H9 (cell line): ENCODE data around the gene FADS1. TPM values are rescaled to one million over a fixed set of nuclear protein-coding genes. Genes with fewer than 3 reads are reported as not detected.

ENCODE experiments used
- DNase-seq: peaks from one replicate; pipeline ENCODE4 v3.0.0-alpha.2; 2017
- H2AFZ ChIP-seq: one replicate; pipeline ENCODE4 v1.6.1; 2013; ENCODE audit warnings: mild to moderate bottlenecking, low read length, control low read depth, moderate library complexity
- H2AK5ac ChIP-seq: 2 replicates; pipeline ENCODE4 v1.6.1; 2013; ENCODE audit warnings: low read length, control low read depth, mixed read lengths; ENCODE audit not compliant: insufficient read length
- H2BK120ac ChIP-seq: one replicate; pipeline ENCODE4 v1.6.1; 2013; ENCODE audit warnings: low read depth, mild to moderate bottlenecking, low read length, control low read depth, inconsistent platforms; ENCODE audit not compliant: poor library complexity, severe bottlenecking
- H2BK12ac ChIP-seq: 2 replicates; pipeline ENCODE4 v1.6.1; 2013; ENCODE audit warnings: low read length, control low read depth, mixed read lengths, low read depth; ENCODE audit not compliant: insufficient read length
- H2BK15ac ChIP-seq: 2 replicates; pipeline ENCODE4 v1.6.1; 2013; ENCODE audit warnings: low read depth, low read length, control low read depth
- H2BK20ac ChIP-seq: one replicate; pipeline ENCODE4 v1.6.1; 2013; ENCODE audit warnings: low read depth, mild to moderate bottlenecking, low read length, control low read depth, inconsistent platforms; ENCODE audit not compliant: poor library complexity, severe bottlenecking
- H2BK5ac ChIP-seq: 2 replicates; pipeline ENCODE4 v1.6.1; 2013; ENCODE audit warnings: low read length, control low read depth, mixed read lengths; ENCODE audit not compliant: insufficient read length
- H3K14ac ChIP-seq: 2 replicates; pipeline ENCODE4 v1.6.1; 2013; ENCODE audit warnings: low read length, control low read depth; ENCODE audit not compliant: insufficient read depth
- H3K18ac ChIP-seq: 2 replicates; pipeline ENCODE4 v1.6.1; 2013; ENCODE audit warnings: low read depth, mild to moderate bottlenecking, mixed read lengths, low read length, control low read depth; ENCODE audit not compliant: insufficient read length
- H3K23ac ChIP-seq: 2 replicates; pipeline ENCODE4 v1.6.1; 2013; ENCODE audit warnings: low read length, control low read depth, mixed read lengths, low read depth; ENCODE audit not compliant: insufficient read length
- H3K23me2 ChIP-seq: 2 replicates; pipeline ENCODE4 v1.6.1; 2013; ENCODE audit warnings: low read depth, mild to moderate bottlenecking, mixed read lengths, low read length, control low read depth; ENCODE audit not compliant: insufficient read length, poor library complexity, severe bottlenecking
- H3K27ac ChIP-seq: 2 replicates; pipeline ENCODE4 v1.5.1; 2013; ENCODE audit warnings: low read length, control low read depth, mixed read lengths, low read depth; ENCODE audit not compliant: insufficient read length
- H3K27me3 ChIP-seq: 2 replicates; pipeline ENCODE4 v1.6.1; 2013; ENCODE audit warnings: low read length, control low read depth, inconsistent platforms; ENCODE audit not compliant: insufficient read depth
- H3K4ac ChIP-seq: 2 replicates; pipeline ENCODE4 v1.6.1; 2013; ENCODE audit warnings: low read depth, mild to moderate bottlenecking, control low read depth, inconsistent platforms, low read length, moderate library complexity
- H3K4me1 ChIP-seq: 2 replicates; pipeline ENCODE4 v1.6.1; 2013; ENCODE audit warnings: low read length, control low read depth, inconsistent platforms; ENCODE audit not compliant: insufficient read depth
- H3K4me2 ChIP-seq: 2 replicates; pipeline ENCODE4 v1.6.1; 2013; ENCODE audit warnings: low read length, control low read depth, mixed read lengths; ENCODE audit not compliant: insufficient read length, insufficient read depth
- H3K56ac ChIP-seq: 2 replicates; pipeline ENCODE4 v1.6.1; 2013; ENCODE audit warnings: low read depth, mild to moderate bottlenecking, mixed read lengths, low read length, control low read depth; ENCODE audit not compliant: insufficient read length
- H3K79me1 ChIP-seq: 2 replicates; pipeline ENCODE4 v1.6.1; 2013; ENCODE audit warnings: low read depth, mild to moderate bottlenecking, moderate library complexity, low read length, control low read depth, inconsistent platforms; ENCODE audit not compliant: insufficient read depth, poor library complexity, severe bottlenecking
- H3K79me2 ChIP-seq: 2 replicates; pipeline ENCODE4 v1.6.1; 2013; ENCODE audit warnings: low read length, control low read depth, inconsistent platforms; ENCODE audit not compliant: insufficient read depth
- H3K9ac ChIP-seq: 2 replicates; pipeline ENCODE4 v1.6.1; 2013; ENCODE audit warnings: low read length, control low read depth, mixed read lengths; ENCODE audit not compliant: insufficient read length; ENCODE audit errors: extremely low read depth
- H3K9me3 ChIP-seq: one replicate; pipeline ENCODE4 v1.6.1; 2013; ENCODE audit warnings: low read depth, low read length, inconsistent platforms; ENCODE audit not compliant: control insufficient read depth
- H3T11ph ChIP-seq: one replicate; pipeline ENCODE4 v1.6.1; 2013; ENCODE audit warnings: mild to moderate bottlenecking, low read length, control low read depth, inconsistent platforms
- H4K20me1 ChIP-seq: one replicate; pipeline ENCODE4 v1.6.1; 2013; ENCODE audit not compliant: control insufficient read depth, insufficient read length, insufficient read depth
- H4K5ac ChIP-seq: 2 replicates; pipeline ENCODE4 v1.6.1; 2013; ENCODE audit warnings: low read depth, mild to moderate bottlenecking, mixed read lengths, low read length, control low read depth; ENCODE audit not compliant: insufficient read length
- H4K8ac ChIP-seq: replicated peaks from 2 replicates; pipeline ENCODE4 v1.6.1; 2013; ENCODE audit warnings: low read length, control low read depth, mixed read lengths, low read depth; ENCODE audit not compliant: insufficient read length
- H4K91ac ChIP-seq: 2 replicates; pipeline ENCODE4 v1.6.1; 2013; ENCODE audit warnings: low read depth, mild to moderate bottlenecking, moderate library complexity, mixed read lengths, low read length, control low read depth; ENCODE audit not compliant: insufficient read length
- H3K27ac Mint-ChIP-seq, 3 experiments: 2 replicates in 2 of 3; 3 replicates in 1 of 3; pipeline ENCODE4 v1.8.0; 2020 to 2021; ENCODE audit warnings: mixed read lengths in 3 of 3, mild to moderate bottlenecking in 1 of 3, moderate library complexity in 1 of 3
- H3K27me3 Mint-ChIP-seq: 2 replicates; pipeline ENCODE4 v1.8.0; 2021; ENCODE audit warnings: low read depth, mild to moderate bottlenecking, moderate library complexity, mixed read lengths
- H3K36me3 Mint-ChIP-seq, 3 experiments: 2 replicates in 2 of 3; 3 replicates in 1 of 3; pipeline ENCODE4 v1.8.0; 2020 to 2021; ENCODE audit warnings: low read depth in 3 of 3, mixed read lengths in 3 of 3; ENCODE audit not compliant: insufficient read depth in 1 of 3
- H3K4me1 Mint-ChIP-seq, 2 experiments: 2 replicates each; pipeline ENCODE4 v1.8.0; 2020; ENCODE audit warnings: mixed read lengths in 2 of 2
- H3K4me3 Mint-ChIP-seq, 2 experiments: 2 replicates in 1 of 2; 3 replicates in 1 of 2; pipeline ENCODE4 v1.8.0; 2020 to 2021; ENCODE audit warnings: mild to moderate bottlenecking in 2 of 2, mixed read lengths in 2 of 2, moderate library complexity in 1 of 2
- H3K9me3 Mint-ChIP-seq, 2 experiments: 2 replicates in 1 of 2; 3 replicates in 1 of 2; pipeline ENCODE4 v1.8.0; 2020; ENCODE audit warnings: mild to moderate bottlenecking in 2 of 2, mixed read lengths in 2 of 2, moderate library complexity in 1 of 2
- CTCF ChIP-seq: fragments of 200-600 bp; sonication (generic); conservative IDR thresholded peaks from 3 replicates; pipeline ENCODE4 v1.8.0; 2021; ENCODE audit warnings: antibody characterized with exemption, mild to moderate bottlenecking
- whole genome bisulfite sequencing: extraction: QIAGEN DNeasy Blood & Tissue Kit; methylation state at CpG from one replicate; pipeline ENCODE4 v1.1.7; 2013; ENCODE audit warnings: missing lambda C conversion rate, low lambda C conversion rate, mixed read lengths; ENCODE audit not compliant: insufficient read length; ENCODE audit errors: extremely low coverage; 5-methylcytosine and 5-hydroxymethylcytosine counted together
- total RNA-seq: library from RNA; stranded (reverse); gene quantifications from 2 replicates; pipeline ENCODE4 v1.2.1, GENCODE V29; 2021

Gene FADS1
- total RNA-seq, 1 experiment from 2014 or later: 125 TPM

GRCh38 chr11:61830237-61831105 is 13.7 kb upstream of the FADS1 start:
- Mint-ChIP-seq H3K4me3 (peak overlapping the region; percentile 91 to 93), H3K27ac (peak overlapping the region; percentile 26 to 80 (median 59); a peak in 4 of 7 replicates), H3K36me3 (peaks cover 19 to 33% (median 27%) of the 10 kb centered on the region in 3 experiments; a peak in 6 of 7 replicates), H3K27me3 (no peaks in the 10 kb centered on the region), H3K4me1 (peaks cover 67 to 68% of the 10 kb centered on the region in 2 experiments), H3K9me3 (no peaks in the 10 kb centered on the region)
- no peak for DNase-seq
- H4K20me1 ChIP-seq: no peaks in the 10 kb centered on the region
- H2BK15ac ChIP-seq: no peak overlapping the region
- H3K9ac ChIP-seq: peak overlapping the region; percentile 54
- H3K14ac ChIP-seq: no peak overlapping the region
- H3K23me2 ChIP-seq: peaks cover 16% of the 10 kb centered on the region
- WGBS: no CpG with 5 or more reads among the region's 8 CpGs
- H2AK5ac ChIP-seq: no peak overlapping the region
- H4K8ac ChIP-seq: no peak overlapping the region
- H3T11ph ChIP-seq: no peak overlapping the region
- H3K4ac ChIP-seq: no peak overlapping the region
- no peak for TF ChIP-seq CTCF
- H3K79me1 ChIP-seq: peaks cover 2% of the 10 kb centered on the region
- H3K18ac ChIP-seq: no peak overlapping the region
- no peak overlapping the region for H3K56ac ChIP-seq
- H2BK5ac ChIP-seq: no peak overlapping the region
- no peaks in the 10 kb centered on the region for H3K9me3 ChIP-seq
- H3K23ac ChIP-seq: no peak overlapping the region
- no peak overlapping the region for H4K5ac ChIP-seq
- no peak overlapping the region for H4K91ac ChIP-seq
- H3K79me2 ChIP-seq: peaks cover 38% of the 10 kb centered on the region; the same call in 1 of the 2 replicates
- no peak overlapping the region for H2BK12ac ChIP-seq
- no peak overlapping the region for H2BK20ac ChIP-seq
- peak overlapping the region; percentile 96 for H3K4me2 ChIP-seq
- peaks cover 11% of the 10 kb centered on the region; the same call in 1 of the 2 replicates for H3K4me1 ChIP-seq
- H2AFZ ChIP-seq: no peak overlapping the region
- H3K27ac ChIP-seq: no peak overlapping the region
- no peaks in the 10 kb centered on the region for H3K27me3 ChIP-seq
- H2BK120ac ChIP-seq: no peak overlapping the region
